Measurements from ENCODE around the gene INPP5A. TPM values are rescaled to one million over a fixed set of nuclear protein-coding genes. Genes with fewer than 3 reads are reported as not detected.

The INPP5A gene
- total RNA-seq, 1 experiment from 2014 or later = 12.3 TPM

- TF ChIP-seq POLR2A (IDR thresholded peaks at IDR 0.05; ENCODE audit: borderline replicate concordance, extremely low read depth, insufficient read depth, insufficient read length) (no peak), CBX3 (IDR thresholded peaks at IDR 0.05; ENCODE audit: low read depth) (no peak)
Measured at GRCh38 chr10:132783165-132783939, 245.8 kb downstream of the INPP5A start (continued).

DNA sequence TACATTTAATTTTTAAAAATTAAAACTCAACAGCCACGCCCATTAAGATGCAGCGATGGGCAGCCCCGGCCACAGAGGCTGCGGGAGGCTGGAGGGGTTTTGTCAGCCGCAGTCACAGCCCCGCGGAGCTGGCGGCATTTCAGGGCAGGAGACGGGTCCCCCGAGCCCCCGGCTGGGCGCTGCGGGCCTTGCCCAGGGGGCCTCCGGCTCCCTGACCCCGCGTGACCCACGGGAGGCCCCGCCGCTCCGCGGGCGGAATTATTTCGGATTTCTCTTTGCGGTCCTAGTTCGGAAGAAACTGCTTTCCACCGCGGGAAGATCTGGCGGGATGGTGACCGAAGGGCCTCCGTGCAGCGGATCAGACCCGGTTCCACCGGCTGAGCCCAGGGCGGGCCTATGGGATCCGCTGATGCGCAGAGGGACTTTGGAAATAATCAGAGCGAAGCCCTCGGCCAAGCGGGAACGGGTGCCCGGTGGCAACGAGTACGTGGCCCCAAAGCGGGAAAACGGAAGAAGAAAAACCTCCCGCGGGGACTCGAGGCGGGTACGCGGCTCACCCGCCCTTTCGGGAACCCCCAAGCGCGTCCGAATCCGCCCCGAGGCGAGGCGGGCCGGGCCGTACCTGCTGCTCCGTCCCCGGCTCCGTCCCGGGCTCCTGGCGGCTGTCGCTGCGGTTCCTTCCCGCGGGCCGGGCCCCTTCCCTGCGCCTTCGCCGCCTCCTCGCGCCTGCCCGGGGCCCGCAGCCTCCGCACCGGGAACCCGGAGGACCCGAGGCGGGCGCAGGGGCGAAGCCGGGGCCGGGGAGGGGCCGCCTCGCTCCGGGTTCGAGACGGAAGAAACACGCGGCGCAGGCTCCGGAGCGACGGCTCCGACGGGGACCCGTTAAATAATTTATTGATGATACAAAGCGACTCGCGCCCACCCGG is 246.6 kb downstream of the INPP5A start:
- Histone ChIP-seq H3K9me2 (ENCODE audit: insufficient read depth) (no peaks in the 10 kb centered on the region), H3K36me3 (ENCODE audit: control insufficient read depth in 1 of 2, insufficient read depth in 2 of 2, low read length in 2 of 2) (no peaks in the 10 kb centered on the region), H3K9me3 (ENCODE audit: control insufficient read depth in 1 of 2, insufficient read depth in 1 of 2, low read depth in 1 of 2, low read length in 2 of 2) (no peaks in the 10 kb centered on the region), H3K27ac (ENCODE audit: low read depth, low read length) (no peak overlapping the region), H3K79me2 (ENCODE audit: insufficient read depth, low read length) (no peaks in the 10 kb centered on the region), H3K4me3 (replicated peaks in 1 of 2; ENCODE audit: low read depth in 1 of 2, low read length in 2 of 2) (no peak overlapping the region), H4K20me1 (ENCODE audit: insufficient read depth) (no peaks in the 10 kb centered on the region), H3K4me1 (ENCODE audit: control insufficient read depth in 1 of 2, insufficient read depth in 2 of 2, low read length in 2 of 2) (no peaks in the 10 kb centered on the region), H2AFZ (ENCODE audit: low read depth, low read length, poor library complexity, severe bottlenecking) (no peak overlapping the region), H3K4me2 (ENCODE audit: low read length) (no peak overlapping the region), H3K27me3 (ENCODE audit: insufficient read depth, low read length) (no peaks in the 10 kb centered on the region), H3K9ac (ENCODE audit: low read length) (no peak overlapping the region)
- TF ChIP-seq CBX3 (IDR thresholded peaks at IDR 0.05; ENCODE audit: low read depth) = no peak
- no peak for TF ChIP-seq RAD21 (IDR thresholded peaks at IDR 0.05; ENCODE audit: low read depth)
- TF ChIP-seq FOSL1 (IDR thresholded peaks at IDR 0.05; ENCODE audit: low read depth) = no peak
- no peak for TF ChIP-seq ZBTB33 (IDR thresholded peaks at IDR 0.05; ENCODE audit: extremely low read depth, insufficient replicate concordance, low read length)
- TF ChIP-seq, protein P1, sequence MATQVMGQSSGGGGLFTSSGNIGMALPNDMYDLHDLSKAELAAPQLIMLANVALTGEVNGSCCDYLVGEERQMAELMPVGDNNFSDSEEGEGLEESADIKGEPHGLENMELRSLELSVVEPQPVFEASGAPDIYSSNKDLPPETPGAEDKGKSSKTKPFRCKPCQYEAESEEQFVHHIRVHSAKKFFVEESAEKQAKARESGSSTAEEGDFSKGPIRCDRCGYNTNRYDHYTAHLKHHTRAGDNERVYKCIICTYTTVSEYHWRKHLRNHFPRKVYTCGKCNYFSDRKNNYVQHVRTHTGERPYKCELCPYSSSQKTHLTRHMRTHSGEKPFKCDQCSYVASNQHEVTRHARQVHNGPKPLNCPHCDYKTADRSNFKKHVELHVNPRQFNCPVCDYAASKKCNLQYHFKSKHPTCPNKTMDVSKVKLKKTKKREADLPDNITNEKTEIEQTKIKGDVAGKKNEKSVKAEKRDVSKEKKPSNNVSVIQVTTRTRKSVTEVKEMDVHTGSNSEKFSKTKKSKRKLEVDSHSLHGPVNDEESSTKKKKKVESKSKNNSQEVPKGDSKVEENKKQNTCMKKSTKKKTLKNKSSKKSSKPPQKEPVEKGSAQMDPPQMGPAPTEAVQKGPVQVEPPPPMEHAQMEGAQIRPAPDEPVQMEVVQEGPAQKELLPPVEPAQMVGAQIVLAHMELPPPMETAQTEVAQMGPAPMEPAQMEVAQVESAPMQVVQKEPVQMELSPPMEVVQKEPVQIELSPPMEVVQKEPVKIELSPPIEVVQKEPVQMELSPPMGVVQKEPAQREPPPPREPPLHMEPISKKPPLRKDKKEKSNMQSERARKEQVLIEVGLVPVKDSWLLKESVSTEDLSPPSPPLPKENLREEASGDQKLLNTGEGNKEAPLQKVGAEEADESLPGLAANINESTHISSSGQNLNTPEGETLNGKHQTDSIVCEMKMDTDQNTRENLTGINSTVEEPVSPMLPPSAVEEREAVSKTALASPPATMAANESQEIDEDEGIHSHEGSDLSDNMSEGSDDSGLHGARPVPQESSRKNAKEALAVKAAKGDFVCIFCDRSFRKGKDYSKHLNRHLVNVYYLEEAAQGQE (IDR thresholded peaks at IDR 0.05; ENCODE audit: low read depth) = no peak
- TF ChIP-seq JUND (IDR thresholded peaks at IDR 0.05) = no peak
- TF ChIP-seq ELF1 (IDR thresholded peaks at IDR 0.05; ENCODE audit: borderline replicate concordance, low read depth) = no peak
- TF ChIP-seq MAX (IDR thresholded peaks at IDR 0.05) = no peak
- no peak for TF ChIP-seq SIN3A (IDR thresholded peaks at IDR 0.05; ENCODE audit: low read depth)
- no peak for TF ChIP-seq CEBPB (IDR thresholded peaks at IDR 0.05; ENCODE audit: low read depth)
- no peak for TF ChIP-seq ZFX (IDR thresholded peaks at IDR 0.05)
- no peak for TF ChIP-seq EGR1 (IDR thresholded peaks at IDR 0.05; ENCODE audit: low read depth)
- no peak for TF ChIP-seq SRF (IDR thresholded peaks at IDR 0.05; ENCODE audit: low read depth)
- TF ChIP-seq ZNF274 (IDR thresholded peaks at IDR 0.05; ENCODE audit: low read depth, low read length) = no peak
- no peak for TF ChIP-seq EZH2phosphoT487 (IDR thresholded peaks at IDR 0.05; ENCODE audit: borderline replicate concordance)
- ATAC-seq (no peak), DNase-seq (ENCODE audit: low read depth, low spot score) (no peak)
- CTCF ChIA-PET = no interaction called here
- intact Hi-C loops (cut with micrococcal nuclease) = no loop called here
- BruUV-seq (replicated peaks) = no TSS peak
- RAD21 ChIA-PET (ENCODE audit: low non-redundant PET in 1 of 2, low total read pairs in 2 of 2, uncharacterized antibody in 2 of 2, unreplicated experiment in 2 of 2) = no interaction called here
- POLR2A ChIA-PET = no interaction called here
